Measurements from ENCODE around the gene B9D2. TPM values are rescaled to one million over a fixed set of nuclear protein-coding genes. Genes with fewer than 3 reads are reported as not detected.

Gene B9D2
- total and polyA plus RNA-seq, 2 donors (not counting 1 experiment from before 2014, with no cell fraction given), result 2.3 to 5.3 TPM

GRCh38 chr19:41324921-41325639, 38.9 kb downstream of the B9D2 start:
- Histone ChIP-seq H4K20me1 (ENCODE audit: control insufficient read depth, extremely low read depth, insufficient read depth, low read length) (no peaks in the 10 kb centered on the region), H3K4me3 (replicated peaks in 1 of 4; ENCODE audit: control extremely low read depth in 1 of 4, insufficient read depth in 1 of 4, low read depth in 3 of 4, low read length in 4 of 4) (no peak overlapping the region), H3K9me3 (ENCODE audit: control insufficient read depth, insufficient read depth, low read depth, low read length) (no peaks in the 10 kb centered on the region), H3K27ac (ENCODE audit: insufficient read depth, low read length) (peak overlapping the region; percentile 97), H3K4me2 (ENCODE audit: extremely low read depth, insufficient read depth, low read length) (peak overlapping the region; percentile 69), H3K36me3 (ENCODE audit: control insufficient read depth, insufficient read depth, low read length) (peaks cover 14% of the 10 kb centered on the region), H3K9ac (ENCODE audit: insufficient read depth, low read length) (peak overlapping the region; percentile 59), H3K79me2 (ENCODE audit: control insufficient read depth, insufficient read depth, low read length) (no peaks in the 10 kb centered on the region), H3K27me3 (ENCODE audit: control insufficient read depth, insufficient read depth, low read length) (no peaks in the 10 kb centered on the region), H3K4me1 (ENCODE audit: control insufficient read depth, extremely low read depth, insufficient read depth, low read length) (peaks cover 64% of the 10 kb centered on the region), H2AFZ (ENCODE audit: low read length) (no peak overlapping the region)
- peak; percentile 78 to 82 for DNase-seq (ENCODE audit: low read depth in 2 of 2)
- no peak for TF ChIP-seq CTCF (conservative IDR thresholded peaks at IDR 0.05 in 1 of 2, IDR thresholded peaks at IDR 0.05 in 1 of 2; ENCODE audit: low read depth in 1 of 2, low read length in 2 of 2)
- TF ChIP-seq EZH2 (IDR thresholded peaks at IDR 0.05; ENCODE audit: low read length, missing control alignments), result no peak

- H3K4me3 ChIP-seq (replicated peaks in 1 of 4; ENCODE audit: control extremely low read depth in 1 of 4, insufficient read depth in 1 of 4, low read depth in 3 of 4, low read length in 4 of 4), result no peak overlapping the region
- no peaks in the 10 kb centered on the region for H3K9me3 ChIP-seq (ENCODE audit: control insufficient read depth, insufficient read depth, low read depth, low read length)
- TF ChIP-seq CTCF (conservative IDR thresholded peaks at IDR 0.05 in 1 of 2, IDR thresholded peaks at IDR 0.05 in 1 of 2; ENCODE audit: low read depth in 1 of 2, low read length in 2 of 2) (no peak), EZH2 (IDR thresholded peaks at IDR 0.05; ENCODE audit: low read length, missing control alignments) (no peak)
- peak overlapping the region; percentile 75 for H3K4me2 ChIP-seq (ENCODE audit: extremely low read depth, insufficient read depth, low read length)
- peak overlapping the region; percentile 97 for H3K27ac ChIP-seq (ENCODE audit: insufficient read depth, low read length)
- peaks cover 64% of the 10 kb centered on the region for H3K4me1 ChIP-seq (ENCODE audit: control insufficient read depth, extremely low read depth, insufficient read depth, low read length)
- DNase-seq (ENCODE audit: low read depth in 2 of 2), result no peak
- H3K9ac ChIP-seq (ENCODE audit: insufficient read depth, low read length), result peak overlapping the region; percentile 70
- H4K20me1 ChIP-seq (ENCODE audit: control insufficient read depth, extremely low read depth, insufficient read depth, low read length), result no peaks in the 10 kb centered on the region
- H3K27me3 ChIP-seq (ENCODE audit: control insufficient read depth, insufficient read depth, low read length), result no peaks in the 10 kb centered on the region
- no peaks in the 10 kb centered on the region for H3K79me2 ChIP-seq (ENCODE audit: control insufficient read depth, insufficient read depth, low read length)
- H2AFZ ChIP-seq (ENCODE audit: low read length), result no peak overlapping the region
- peaks cover 18% of the 10 kb centered on the region for H3K36me3 ChIP-seq (ENCODE audit: control insufficient read depth, insufficient read depth, low read length)
Observed at GRCh38 chr19:41324231-41324702, 39.7 kb downstream of the B9D2 start.

GRCh38 chr19:41323430-41324125, 40.4 kb downstream of the B9D2 start:
- H3K27ac ChIP-seq (ENCODE audit: insufficient read depth, low read length), result peak overlapping the region; percentile 97
- no peaks in the 10 kb centered on the region for H4K20me1 ChIP-seq (ENCODE audit: control insufficient read depth, extremely low read depth, insufficient read depth, low read length)
- H3K36me3 ChIP-seq (ENCODE audit: control insufficient read depth, insufficient read depth, low read length), result peaks cover 19% of the 10 kb centered on the region
- TF ChIP-seq EZH2 (IDR thresholded peaks at IDR 0.05; ENCODE audit: low read length, missing control alignments), result no peak
- no peak for TF ChIP-seq CTCF (conservative IDR thresholded peaks at IDR 0.05 in 1 of 2, IDR thresholded peaks at IDR 0.05 in 1 of 2; ENCODE audit: low read depth in 1 of 2, low read length in 2 of 2)
- no peaks in the 10 kb centered on the region for H3K9me3 ChIP-seq (ENCODE audit: control insufficient read depth, insufficient read depth, low read depth, low read length)
- peak overlapping the region in 1 of 4 experiments; percentile 21 for H3K4me3 ChIP-seq (replicated peaks in 1 of 4; ENCODE audit: control extremely low read depth in 1 of 4, insufficient read depth in 1 of 4, low read depth in 3 of 4, low read length in 4 of 4)
- DNase-seq (ENCODE audit: low read depth in 2 of 2), result peak; percentile 97 to 98
- no peak overlapping the region for H2AFZ ChIP-seq (ENCODE audit: low read length)
- no peaks in the 10 kb centered on the region for H3K79me2 ChIP-seq (ENCODE audit: control insufficient read depth, insufficient read depth, low read length)
- peak overlapping the region; percentile 77 for H3K4me2 ChIP-seq (ENCODE audit: extremely low read depth, insufficient read depth, low read length)
- peak overlapping the region; percentile 74 for H3K9ac ChIP-seq (ENCODE audit: insufficient read depth, low read length)
- no peaks in the 10 kb centered on the region for H3K27me3 ChIP-seq (ENCODE audit: control insufficient read depth, insufficient read depth, low read length)
- peaks cover 63% of the 10 kb centered on the region for H3K4me1 ChIP-seq (ENCODE audit: control insufficient read depth, extremely low read depth, insufficient read depth, low read length)
